Stimulated activated CD4-positive, alpha-beta T cell treated with anti-CD3 and anti-CD28 coated beads, TNF-alpha, amount 100 ng/mL, for 48 hours (primary cell): Measurements from ENCODE around the gene WDR82.
A peak's percentile ranks its signal among the peaks of the same experiment; 100 is the strongest.

Source experiments
- DNase-seq, 3 donors: peaks; one replicate each; pipeline ENCODE4 v3.0.0-alpha.2; 2020; ENCODE audit warnings: low read depth in 3 of 3

Gene WDR82

DNA sequence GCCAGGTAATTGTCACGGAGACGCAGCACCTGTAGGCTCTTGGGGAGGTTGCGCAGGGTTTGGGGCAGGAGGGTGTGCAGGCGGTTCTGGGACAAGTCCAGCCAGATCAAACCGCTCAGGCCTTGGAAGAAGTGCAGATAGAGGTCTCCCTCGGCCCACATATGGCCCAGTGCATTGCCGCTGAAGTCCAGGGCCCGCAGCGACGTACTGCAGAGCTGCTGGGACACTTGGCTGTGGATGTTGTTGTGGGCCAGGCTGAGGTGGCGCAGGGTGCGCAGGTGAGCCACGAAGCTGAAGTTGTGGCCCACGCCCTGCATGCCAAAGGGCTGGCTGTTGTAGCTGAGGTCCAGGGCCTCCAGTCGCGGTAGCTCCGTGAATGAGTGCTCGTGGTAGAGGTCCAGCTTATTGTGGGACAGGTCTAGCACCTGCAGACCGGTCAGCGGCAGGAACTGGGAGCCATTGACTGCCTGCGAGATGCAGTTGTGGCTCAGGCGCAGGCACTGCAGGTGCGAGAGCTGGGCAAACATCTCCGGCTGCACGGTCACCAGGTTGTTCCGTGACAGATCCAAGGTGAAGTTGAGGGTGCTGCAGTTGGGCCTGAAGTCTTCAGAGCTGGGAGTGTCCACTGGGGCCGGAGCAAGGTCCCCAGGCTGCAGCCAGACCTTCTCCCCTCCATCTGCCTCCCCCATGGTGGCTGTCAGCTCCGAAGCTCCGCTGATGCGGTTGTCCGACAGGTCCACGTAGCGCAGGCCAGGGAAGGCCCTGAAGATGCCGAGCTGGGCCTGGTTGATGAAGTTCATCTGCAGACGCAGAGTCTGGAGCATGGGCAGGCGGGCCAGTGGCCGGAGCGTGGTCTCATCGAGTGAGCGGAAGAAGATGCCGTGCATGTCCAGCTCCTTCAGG is 55.9 kb downstream of the WDR82 start:
- no peak for DNase-seq

DNA sequence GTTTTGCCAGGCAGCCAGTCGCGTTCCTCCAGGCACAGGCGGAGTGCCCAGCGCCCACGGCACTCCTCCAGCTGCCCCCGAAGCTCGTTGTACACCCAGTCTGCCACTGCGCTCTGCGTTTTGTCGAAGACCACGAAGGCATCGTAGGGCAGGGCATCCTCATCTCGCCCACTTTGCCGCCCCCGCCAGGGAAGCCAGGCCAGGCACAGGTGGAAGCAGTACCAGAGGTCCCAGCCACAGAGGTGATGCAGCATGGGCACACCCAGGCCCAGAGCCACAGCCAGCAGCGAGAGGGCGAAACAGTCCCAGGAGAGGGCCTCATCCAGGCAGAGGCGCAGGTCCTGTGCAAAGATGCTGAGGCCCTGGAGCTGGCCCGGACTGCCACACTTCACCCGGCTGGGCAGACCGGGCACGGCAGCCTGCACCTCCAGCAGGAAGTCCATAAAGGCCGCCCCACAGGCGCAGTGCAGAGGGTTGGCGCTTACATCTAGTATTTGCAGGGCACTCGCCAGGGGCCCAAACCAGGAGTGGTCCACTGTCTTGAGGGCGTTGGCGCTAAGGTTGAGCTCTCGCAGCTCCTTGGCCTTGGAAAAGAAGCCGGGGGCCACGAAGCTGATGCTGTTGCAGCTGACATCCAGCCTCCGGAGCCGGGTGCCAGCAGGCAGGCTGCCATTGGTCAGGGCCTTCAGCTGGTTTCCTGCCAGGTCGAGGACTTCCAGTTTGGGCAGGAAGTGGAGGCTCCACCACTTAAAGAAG is 56.7 kb downstream of the WDR82 start:
- DNase-seq = no peak

- no peak for DNase-seq
Measured at GRCh38 chr3:52221141-52221562, 57.3 kb downstream of the WDR82 start.

GRCh38 chr3:52220380-52221026 is 57.9 kb downstream of the WDR82 start:
- DNase-seq = peak; percentile 78 to 89 (median 87)

DNA sequence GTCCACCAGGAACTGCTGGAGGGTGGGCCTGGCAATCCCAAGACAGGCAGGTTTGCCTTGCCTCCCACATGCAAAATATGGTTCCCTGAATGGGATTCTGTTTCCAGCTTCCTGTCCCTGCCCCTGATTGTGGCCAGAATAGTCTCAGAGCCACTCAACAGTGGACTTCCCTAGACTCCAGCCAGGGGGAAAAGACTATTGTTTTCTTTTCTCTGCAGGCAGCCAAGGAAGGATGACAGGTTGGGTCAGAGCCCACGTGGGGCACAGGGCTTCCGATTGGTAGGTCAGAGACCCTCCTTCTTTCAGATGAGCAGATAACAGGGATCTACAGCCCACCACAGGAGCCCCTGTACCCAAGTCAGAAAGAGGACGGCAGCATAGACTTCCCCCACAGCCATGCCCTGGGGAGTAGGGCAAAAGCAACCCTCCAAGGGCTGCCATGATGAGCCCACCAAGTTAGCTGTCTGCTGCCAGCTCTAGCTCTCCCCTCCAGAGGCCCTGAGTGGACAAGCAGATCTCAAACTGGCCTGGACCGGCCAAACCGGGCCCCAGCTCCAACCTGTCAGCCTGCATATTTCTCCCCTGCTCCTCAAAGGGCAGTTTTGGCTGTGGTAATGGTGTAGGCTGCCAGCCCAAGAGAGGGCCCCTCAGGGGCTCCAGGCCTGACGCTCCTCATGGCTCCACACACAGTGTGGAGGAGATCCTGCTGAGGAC is 59.4 kb downstream of the WDR82 start:
- DNase-seq = no peak

DNA sequence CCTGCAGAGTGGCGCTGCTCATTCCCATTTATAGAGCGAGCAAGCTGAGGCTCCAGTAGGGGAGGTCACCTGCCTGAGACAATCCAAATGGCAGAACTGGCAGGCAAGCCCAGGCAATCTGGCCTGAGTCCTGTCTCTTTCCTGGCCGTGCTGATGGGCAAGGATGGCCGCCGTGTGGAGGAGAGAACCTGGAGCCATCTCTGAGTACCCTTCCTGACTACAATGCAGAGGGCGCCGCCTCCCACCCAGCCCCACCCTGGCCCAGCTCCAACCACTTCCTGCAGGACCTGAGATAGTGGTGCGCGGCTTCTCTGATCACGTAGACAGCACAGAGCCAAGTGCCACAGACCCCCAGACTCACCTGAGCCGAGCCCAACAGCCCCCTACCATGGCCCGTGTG is 60.0 kb downstream of the WDR82 start:
- DNase-seq = no peak

DNA sequence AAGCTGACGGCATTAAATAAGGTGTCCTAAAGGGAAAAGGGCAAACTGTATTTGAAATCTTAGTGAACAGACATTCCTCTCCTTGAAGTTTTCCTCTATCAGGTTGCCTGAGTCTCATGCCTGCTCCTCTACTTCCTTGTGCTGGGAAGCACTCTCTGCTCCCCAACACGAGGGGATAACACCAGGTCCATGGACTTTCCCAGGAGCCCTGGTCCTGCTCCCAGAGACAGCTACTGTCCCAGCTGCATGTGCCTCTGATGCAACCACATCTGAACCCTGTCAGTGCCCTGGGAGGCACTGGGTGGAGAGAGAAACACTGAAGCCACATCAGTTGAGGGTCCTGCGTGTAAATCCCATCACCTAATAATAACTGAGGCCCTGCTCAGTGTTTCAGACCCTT is 60.4 kb downstream of the WDR82 start:
- no peak for DNase-seq

DNA sequence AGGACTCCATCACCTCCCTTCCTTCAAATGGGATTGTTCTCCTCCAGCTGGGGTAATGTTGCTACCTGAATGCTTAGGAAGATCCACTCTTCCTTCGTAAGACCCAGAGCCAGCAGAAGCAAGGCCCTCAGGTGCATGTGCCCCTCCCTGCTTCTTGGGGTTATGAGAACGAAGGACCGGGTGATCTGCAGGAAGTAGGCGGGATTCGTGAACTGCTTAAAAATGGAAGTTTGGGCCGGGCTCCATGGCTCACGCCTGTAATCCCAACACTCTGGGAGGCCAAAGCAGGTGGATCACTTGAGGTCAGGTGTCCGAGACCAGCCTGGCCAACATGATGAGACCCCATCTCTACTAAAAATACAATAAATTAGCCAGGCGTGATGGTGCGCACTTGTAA is 61.0 kb downstream of the WDR82 start:
- no peak for DNase-seq

GRCh38 chr3:52216585-52217408 is 61.7 kb downstream of the WDR82 start:
- no peak for DNase-seq

GRCh38 chr3:52215351-52215750 is 63.1 kb downstream of the WDR82 start:
- DNase-seq = no peak

GRCh38 chr3:52213901-52214300 is 64.5 kb downstream of the WDR82 start:
- no peak for DNase-seq

- DNase-seq = no peak
Measured at GRCh38 chr3:52213005-52213404, 65.4 kb downstream of the WDR82 start.

- DNase-seq = no peak
Measured at GRCh38 chr3:52211268-52211891, 67.1 kb downstream of the WDR82 start.

- DNase-seq = no peak
Measured at GRCh38 chr3:52210550-52211046, 67.9 kb downstream of the WDR82 start.

DNA sequence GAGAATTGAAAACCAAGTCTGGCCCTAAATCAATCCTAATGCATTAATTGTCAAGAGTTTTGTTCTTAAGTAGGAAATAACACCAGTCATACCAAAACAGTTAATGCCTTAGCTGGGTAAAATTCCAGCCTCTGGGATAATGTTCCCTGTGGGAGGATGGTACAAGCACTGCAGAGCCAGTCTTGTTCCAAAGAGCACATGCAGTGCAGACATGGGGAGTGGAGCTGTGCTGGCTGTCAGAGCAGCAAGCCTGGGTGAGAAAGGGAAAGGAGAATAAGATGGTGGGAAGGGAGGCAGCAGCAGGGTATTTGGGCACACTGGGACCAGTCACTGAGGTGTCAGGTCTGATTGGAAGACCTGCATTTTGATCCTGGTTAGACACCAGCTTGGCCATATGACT is 68.4 kb downstream of the WDR82 start:
- no peak for DNase-seq

DNA sequence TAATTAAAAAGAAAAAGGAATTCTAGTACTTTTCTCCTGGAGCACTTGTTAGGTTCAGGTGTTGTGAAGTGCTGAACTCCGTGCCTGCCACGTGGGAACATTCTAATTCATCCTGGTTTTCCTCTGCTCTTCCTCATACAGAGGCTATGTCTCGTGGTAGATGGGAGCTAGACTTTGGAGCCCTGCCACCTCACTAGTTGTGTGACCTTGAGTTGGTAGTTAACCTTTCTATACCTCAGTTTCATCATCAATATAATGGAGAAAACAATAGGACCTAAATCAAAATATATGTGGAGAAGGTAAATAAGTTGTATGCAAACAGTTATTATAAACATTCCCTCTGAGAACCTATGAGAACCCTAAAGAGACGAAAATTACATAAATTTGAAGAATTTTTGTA is 69.9 kb downstream of the WDR82 start:
- no peak for DNase-seq

DNA sequence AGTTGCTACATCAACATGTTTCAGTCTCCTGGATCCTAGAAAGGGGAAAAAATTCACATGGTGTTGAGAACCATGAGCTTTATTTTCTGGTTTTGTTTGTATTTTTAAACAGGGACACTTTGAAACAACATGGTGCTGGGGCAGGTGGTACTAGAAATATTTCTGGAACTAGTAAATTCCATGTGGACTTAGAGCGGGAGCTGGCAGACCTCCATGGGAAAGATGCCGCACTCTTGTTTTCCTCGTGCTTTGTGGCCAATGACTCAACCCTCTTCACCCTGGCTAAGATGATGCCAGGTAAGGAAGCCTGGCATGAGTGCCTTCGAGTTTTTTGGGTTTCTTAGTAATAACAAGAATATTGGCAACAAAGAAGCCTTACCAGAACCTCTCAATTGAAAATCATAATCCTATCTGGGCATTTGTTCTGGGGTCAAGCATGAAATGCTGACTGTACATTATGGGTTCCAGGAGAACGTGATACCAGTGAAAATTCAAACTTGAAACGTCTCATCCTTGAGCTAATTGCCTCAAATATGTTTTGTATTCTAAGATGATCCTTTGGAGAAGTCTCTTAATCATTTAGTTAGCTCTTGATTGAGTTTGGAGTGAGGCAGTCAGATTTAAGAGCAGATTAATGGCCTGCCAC is 72.6 kb downstream of the WDR82 start:
- DNase-seq = no peak
